Measurements from ENCODE around the gene ANXA5.

DNA sequence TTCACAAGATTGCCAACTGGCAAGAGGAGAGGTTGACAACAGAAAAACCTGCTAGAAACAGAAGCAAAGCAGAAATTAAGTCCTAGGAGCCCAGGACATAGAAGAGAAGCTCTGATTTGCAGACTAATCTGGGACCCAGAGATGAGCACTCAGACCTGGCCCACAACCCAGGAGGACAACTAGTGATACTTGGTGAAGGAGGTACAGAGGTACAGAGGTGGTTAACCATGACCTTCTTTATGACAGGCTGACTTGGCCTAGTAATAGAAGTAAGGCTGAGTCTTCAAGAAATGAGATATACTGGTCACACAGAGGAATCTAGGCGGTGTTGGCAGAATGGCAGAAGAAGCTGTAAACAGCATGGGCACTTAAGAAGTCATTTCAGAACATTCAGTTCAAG is 43.6 kb downstream of the ANXA5 start:
- TF ChIP-seq EZH2 (IDR thresholded peaks at IDR 0.05; ENCODE audit: low read length, unreplicated experiment) = no peak
- TF ChIP-seq, protein P1, sequence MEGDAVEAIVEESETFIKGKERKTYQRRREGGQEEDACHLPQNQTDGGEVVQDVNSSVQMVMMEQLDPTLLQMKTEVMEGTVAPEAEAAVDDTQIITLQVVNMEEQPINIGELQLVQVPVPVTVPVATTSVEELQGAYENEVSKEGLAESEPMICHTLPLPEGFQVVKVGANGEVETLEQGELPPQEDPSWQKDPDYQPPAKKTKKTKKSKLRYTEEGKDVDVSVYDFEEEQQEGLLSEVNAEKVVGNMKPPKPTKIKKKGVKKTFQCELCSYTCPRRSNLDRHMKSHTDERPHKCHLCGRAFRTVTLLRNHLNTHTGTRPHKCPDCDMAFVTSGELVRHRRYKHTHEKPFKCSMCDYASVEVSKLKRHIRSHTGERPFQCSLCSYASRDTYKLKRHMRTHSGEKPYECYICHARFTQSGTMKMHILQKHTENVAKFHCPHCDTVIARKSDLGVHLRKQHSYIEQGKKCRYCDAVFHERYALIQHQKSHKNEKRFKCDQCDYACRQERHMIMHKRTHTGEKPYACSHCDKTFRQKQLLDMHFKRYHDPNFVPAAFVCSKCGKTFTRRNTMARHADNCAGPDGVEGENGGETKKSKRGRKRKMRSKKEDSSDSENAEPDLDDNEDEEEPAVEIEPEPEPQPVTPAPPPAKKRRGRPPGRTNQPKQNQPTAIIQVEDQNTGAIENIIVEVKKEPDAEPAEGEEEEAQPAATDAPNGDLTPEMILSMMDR (conservative IDR thresholded peaks at IDR 0.05; ENCODE audit: low read depth, low read length) = no peak

Data from PC-3 (cell line).